ENCODE data around the gene TRNP1. TPM values are rescaled to one million over a fixed set of nuclear protein-coding genes. Genes with fewer than 3 reads are reported as not detected.

The TRNP1 gene
- total RNA-seq, 2 donors from 2014 or later: 0.22 TPM; not detected in 1

GRCh38 chr1:26959270-26959669, 34.2 kb upstream of the TRNP1 start:
- DNase-seq: no peak
- no peaks in the 10 kb centered on the region for H3K9me3 ChIP-seq (ENCODE audit: control insufficient read depth, low read length, poor library complexity, severe bottlenecking)
- H3K27me3 Mint-ChIP-seq: peaks cover 16% of the 10 kb centered on the region
- ATAC-seq: no peak
- peaks cover 6% of the 10 kb centered on the region for H3K4me1 Mint-ChIP-seq
- no peak overlapping the region for H3K27ac Mint-ChIP-seq
- peak overlapping the region; percentile 61 for H3K4me3 Mint-ChIP-seq
- H3K36me3 Mint-ChIP-seq (ENCODE audit: low read depth): peaks cover 2% of the 10 kb centered on the region

GRCh38 chr1:26959722-26960624, 33.5 kb upstream of the TRNP1 start, which contains the start of gene KDF1:
Gene KDF1 (minus strand): TSS chr1:26960468. CDS start chr1:26952380, 8,088 bp downstream.
- no peak within 1 kb of the TSS for H3K27ac Mint-ChIP-seq
- peaks cover 2% of the 10 kb centered on the region for H3K36me3 Mint-ChIP-seq (ENCODE audit: low read depth)
- DNase-seq (peak; percentile 42 to 44 (median 43)), ATAC-seq (peak; percentile 98)
- peaks cover 6% of the 10 kb centered on the region for H3K4me1 Mint-ChIP-seq
- H3K9me3 ChIP-seq (ENCODE audit: control insufficient read depth, low read length, poor library complexity, severe bottlenecking): no peaks in the 10 kb centered on the region
- H3K4me3 Mint-ChIP-seq: peak within 1 kb of the TSS; percentile 92
- peaks cover 23% of the 10 kb centered on the region for H3K27me3 Mint-ChIP-seq

GRCh38 chr1:26960625-26960966, 32.9 kb upstream of the TRNP1 start:
- Mint-ChIP-seq H3K27me3 (peaks cover 23% of the 10 kb centered on the region), H3K27ac (no peak overlapping the region), H3K4me3 (peak overlapping the region; percentile 92), H3K4me1 (peaks cover 6% of the 10 kb centered on the region), H3K36me3 (ENCODE audit: low read depth) (peaks cover 2% of the 10 kb centered on the region)
- ATAC-seq (no peak), DNase-seq (no peak)
- no peaks in the 10 kb centered on the region for H3K9me3 ChIP-seq (ENCODE audit: control insufficient read depth, low read length, poor library complexity, severe bottlenecking)

- no peaks in the 10 kb centered on the region for H3K9me3 ChIP-seq (ENCODE audit: control insufficient read depth, low read length, poor library complexity, severe bottlenecking)
- DNase-seq (no peak), ATAC-seq (no peak)
- peaks cover 35% of the 10 kb centered on the region for H3K27me3 Mint-ChIP-seq
- no peak overlapping the region for H3K4me3 Mint-ChIP-seq
- H3K4me1 Mint-ChIP-seq: peaks cover 9% of the 10 kb centered on the region
- peaks cover 2% of the 10 kb centered on the region for H3K36me3 Mint-ChIP-seq (ENCODE audit: low read depth)
- no peak overlapping the region for H3K27ac Mint-ChIP-seq
Measured at GRCh38 chr1:26961826-26962225, 31.7 kb upstream of the TRNP1 start.

GRCh38 chr1:26965213-26965612, 28.3 kb upstream of the TRNP1 start:
- H3K27me3 Mint-ChIP-seq: peaks cover 48% of the 10 kb centered on the region
- H3K4me3 Mint-ChIP-seq: no peak overlapping the region
- H3K27ac Mint-ChIP-seq: no peak overlapping the region
- H3K4me1 Mint-ChIP-seq: peaks cover 9% of the 10 kb centered on the region
- H3K36me3 Mint-ChIP-seq (ENCODE audit: low read depth): peaks cover 2% of the 10 kb centered on the region
- no peaks in the 10 kb centered on the region for H3K9me3 ChIP-seq (ENCODE audit: control insufficient read depth, low read length, poor library complexity, severe bottlenecking)
- no peak for ATAC-seq
- no peak for DNase-seq

GRCh38 chr1:26965628-26966027, 27.9 kb upstream of the TRNP1 start:
- Mint-ChIP-seq H3K27ac (no peak overlapping the region), H3K4me3 (no peak overlapping the region), H3K36me3 (ENCODE audit: low read depth) (peaks cover 2% of the 10 kb centered on the region), H3K27me3 (peaks cover 53% of the 10 kb centered on the region), H3K4me1 (peaks cover 7% of the 10 kb centered on the region)
- no peak for ATAC-seq
- no peaks in the 10 kb centered on the region for H3K9me3 ChIP-seq (ENCODE audit: control insufficient read depth, low read length, poor library complexity, severe bottlenecking)
- DNase-seq: no peak

GRCh38 chr1:26970810-26971209, 22.7 kb upstream of the TRNP1 start:
- H3K27me3 Mint-ChIP-seq: peaks cover 31% of the 10 kb centered on the region
- H3K9me3 ChIP-seq (ENCODE audit: control insufficient read depth, low read length, poor library complexity, severe bottlenecking): no peaks in the 10 kb centered on the region
- no peak overlapping the region for H3K4me3 Mint-ChIP-seq
- no peaks in the 10 kb centered on the region for H3K36me3 Mint-ChIP-seq (ENCODE audit: low read depth)
- ATAC-seq (no peak), DNase-seq (no peak)
- H3K27ac Mint-ChIP-seq: no peak overlapping the region
- H3K4me1 Mint-ChIP-seq: peaks cover 8% of the 10 kb centered on the region

- Mint-ChIP-seq H3K27me3 (peaks cover 23% of the 10 kb centered on the region), H3K4me1 (peaks cover 7% of the 10 kb centered on the region), H3K27ac (no peak overlapping the region), H3K36me3 (ENCODE audit: low read depth) (no peaks in the 10 kb centered on the region), H3K4me3 (no peak overlapping the region)
- DNase-seq (no peak), ATAC-seq (no peak)
- H3K9me3 ChIP-seq (ENCODE audit: control insufficient read depth, low read length, poor library complexity, severe bottlenecking): no peaks in the 10 kb centered on the region
Measured at GRCh38 chr1:26971590-26971989, 21.9 kb upstream of the TRNP1 start.

- H3K27me3 Mint-ChIP-seq: peaks cover 20% of the 10 kb centered on the region
- no peaks in the 10 kb centered on the region for H3K9me3 ChIP-seq (ENCODE audit: control insufficient read depth, low read length, poor library complexity, severe bottlenecking)
- peaks cover 6% of the 10 kb centered on the region for H3K4me1 Mint-ChIP-seq
- H3K36me3 Mint-ChIP-seq (ENCODE audit: low read depth): no peaks in the 10 kb centered on the region
- H3K4me3 Mint-ChIP-seq: no peak overlapping the region
- DNase-seq: no peak
- no peak for ATAC-seq
- no peak overlapping the region for H3K27ac Mint-ChIP-seq
Measured at GRCh38 chr1:26972390-26972789, 21.1 kb upstream of the TRNP1 start.

- Mint-ChIP-seq H3K27ac (no peak overlapping the region), H3K4me1 (peaks cover 6% of the 10 kb centered on the region), H3K27me3 (peaks cover 20% of the 10 kb centered on the region), H3K4me3 (no peak overlapping the region), H3K36me3 (ENCODE audit: low read depth) (no peaks in the 10 kb centered on the region)
- no peaks in the 10 kb centered on the region for H3K9me3 ChIP-seq (ENCODE audit: control insufficient read depth, low read length, poor library complexity, severe bottlenecking)
- DNase-seq (no peak), ATAC-seq (no peak)
Measured at GRCh38 chr1:26972821-26973220, 20.7 kb upstream of the TRNP1 start.

GRCh38 chr1:26976621-26977510, 16.6 kb upstream of the TRNP1 start:
- no peak overlapping the region for H3K4me3 Mint-ChIP-seq
- H3K4me1 Mint-ChIP-seq: peaks cover 12% of the 10 kb centered on the region
- H3K27me3 Mint-ChIP-seq: peaks cover 9% of the 10 kb centered on the region
- H3K9me3 ChIP-seq (ENCODE audit: control insufficient read depth, low read length, poor library complexity, severe bottlenecking): no peaks in the 10 kb centered on the region
- H3K36me3 Mint-ChIP-seq (ENCODE audit: low read depth): peaks cover 4% of the 10 kb centered on the region
- no peak overlapping the region for H3K27ac Mint-ChIP-seq
- DNase-seq (no peak), ATAC-seq (no peak)

- no peak for DNase-seq
- ATAC-seq: no peak
- Mint-ChIP-seq H3K36me3 (ENCODE audit: low read depth) (peaks cover 4% of the 10 kb centered on the region), H3K27me3 (peaks cover 9% of the 10 kb centered on the region), H3K27ac (no peak overlapping the region), H3K4me1 (peaks cover 6% of the 10 kb centered on the region), H3K4me3 (no peak overlapping the region)
- H3K9me3 ChIP-seq (ENCODE audit: control insufficient read depth, low read length, poor library complexity, severe bottlenecking): no peaks in the 10 kb centered on the region
Measured at GRCh38 chr1:26978901-26979300, 14.6 kb upstream of the TRNP1 start.

- peaks cover 4% of the 10 kb centered on the region for H3K36me3 Mint-ChIP-seq (ENCODE audit: low read depth)
- no peak overlapping the region for H3K27ac Mint-ChIP-seq
- peaks cover 9% of the 10 kb centered on the region for H3K27me3 Mint-ChIP-seq
- no peak for ATAC-seq
- no peak for DNase-seq
- H3K9me3 ChIP-seq (ENCODE audit: control insufficient read depth, low read length, poor library complexity, severe bottlenecking): no peaks in the 10 kb centered on the region
- no peak overlapping the region for H3K4me3 Mint-ChIP-seq
- H3K4me1 Mint-ChIP-seq: peaks cover 6% of the 10 kb centered on the region
Measured at GRCh38 chr1:26981146-26981846, 12.2 kb upstream of the TRNP1 start.

All from T-helper 17 cell (primary cell).